GM19025 (cell line): ENCODE results near the gene MIB2.
A peak's percentile ranks its signal among the peaks of the same experiment; 100 is the strongest.
"Not testable (repeated sequence)": the region's sequence is repeated elsewhere in the genome, so short reads cannot be mapped to it uniquely, and the experiment has no call there.

Source experiments
- ATAC-seq: cut with Tn5 transposase; IDR thresholded peaks from one replicate; pipeline ENCODE4 v1.9.1; 2021; ENCODE audit warnings: mild to moderate bottlenecking, low read depth, moderate library complexity; ENCODE audit not compliant: unreplicated experiment

MIB2 gene

GRCh38 chr1:1675218-1675617 lies 59.9 kb downstream of the MIB2 start:
- ATAC-seq: not testable (repeated sequence)

- not testable (repeated sequence) for ATAC-seq
These were observed 60.8 kb downstream of the MIB2 start for GRCh38 chr1:1676087-1676486.

- ATAC-seq: peak; percentile 61
These were observed 62.6 kb downstream of the MIB2 start for GRCh38 chr1:1677718-1678580.

- ATAC-seq: no peak
These were observed 63.5 kb downstream of the MIB2 start for GRCh38 chr1:1678581-1679380.
